Pancreas (tissue), 10 donors: ENCODE measurements around the gene PSIP1. TPM values are rescaled to one million over a fixed set of nuclear protein-coding genes. Genes with fewer than 3 reads are reported as not detected.

Experiments
- ATAC-seq, 4 donors: fragments of 200-7000 bp; cut with Tn5 transposase; one replicate each; pipeline versions ENCODE4 v1.8.0 to v1.9.1; 2020; ENCODE audit warnings: mild to moderate bottlenecking in 4 of 4, moderate library complexity in 4 of 4
- DNase-seq, 6 donors: peaks; one replicate each; pipeline ENCODE4 v3.0.0-alpha.2; 2020
- FAIRE-seq: peaks from 2 replicates; lab custom pipeline; 2012; peaks lifted over from hg19 to GRCh38; lab: Jason Lieb, UNC
- H3K27ac ChIP-seq, 4 donors: fragments of 200-600 bp; sonication (generic); 1 replicate in 3 of 4; 2 replicates in 1 of 4; pipeline versions ENCODE4 v1.5.0 to v1.8.0; 2020
- H3K27me3 ChIP-seq, 4 donors: fragments of 200-600 bp; one replicate each; pipeline ENCODE4 v1.8.0; 2021
- H3K36me3 ChIP-seq, 3 donors: fragments of 200-600 bp; sonication (generic) in 1 of 3; one replicate each; pipeline versions ENCODE4 v1.5.0 to v1.8.0; 2020 to 2021
- H3K4me1 ChIP-seq, 3 donors: fragments of 200-600 bp; one replicate each; pipeline ENCODE4 v1.8.0; 2021
- H3K4me3 ChIP-seq, 4 donors: fragments of 200-600 bp; sonication (generic) in 2 of 4; one replicate each; pipeline versions ENCODE4 v1.5.0 to v1.8.0; 2020 to 2021
- H3K9me3 ChIP-seq, 4 donors: fragments of 200-600 bp; one replicate each; pipeline ENCODE4 v1.8.0; 2021
- CTCF ChIP-seq, 4 donors: fragments of 200-600 bp; sonication (generic) in 3 of 4; IDR thresholded peaks; one replicate each; pipeline versions ENCODE4 v1.5.0 to v1.8.0; 2021; ENCODE audit warnings: antibody characterized with exemption in 4 of 4
- WGBS, 2 donors: extraction: QIAGEN DNeasy Blood & Tissue Kit; methylation state at CpG; one replicate each; pipeline ENCODE4 v1.1.7; 2013; 5-methylcytosine and 5-hydroxymethylcytosine counted together
- intact Hi-C, 3 donors: fragments of 100-400 bp; cut with DNase I; formaldehyde crosslinking; loops; one replicate each; pipeline versions ENCODE4 v1.11.1 to v1.14.2; 2022
- polyA plus RNA-seq, 2 donors: library from polyadenylated mRNA; stranded (reverse); fragments of 200-250 nt; gene quantifications; one replicate each; pipeline ENCODE4 v1.2.3, GENCODE V29; 2013
- total RNA-seq, 6 donors: library from RNA; stranded (reverse); fragmentation: NEBNext Ultra II Directional in 4 of 6; extraction: Animal tissue kit (Norgen Biotek cat#: 25700) in 4 of 6; gene quantifications; one replicate each; pipeline versions ENCODE4 v1.2.1 to v1.2.4, GENCODE V29; 2021 to 2023
- donor health status: healthy with polysubstance abuse.
- donor health status: DM: no; HTN: no; CAD: no; lungs with moderate emphysema.
- donor health status: DM: no; HTN: no; CAD: no.
- donor health status: control.
- donor health status: control.
- donor health status: Bipolar disorder and iron deficiency.
- donor health status: DM: yes; HTN: yes; CAD: no.
- donor health status: DM: no; HTN: no; CAD: no.
- donor health status: DM: no; HTN: no; CAD: no.
- donor health status: DM: yes; HTN: yes; CAD: no.

The PSIP1 gene
- total and polyA plus RNA-seq, 8 donors = 9.0 to 18.9 (median 11.2) TPM

- no peak for TF ChIP-seq CTCF (IDR thresholded peaks at IDR 0.05)
- H3K9me3 ChIP-seq = no peaks in the 10 kb centered on the region
- ATAC-seq (peak in 2 of 4 donors; percentile 2 to 3), DNase-seq (no peak), FAIRE-seq (no peak)
- H3K27me3 ChIP-seq = no peaks in the 10 kb centered on the region
- peak overlapping the region; percentile 86 to 97 (median 90) for H3K27ac ChIP-seq
- peaks cover 0 to 22% (median 16%) of the 10 kb centered on the region in 3 donors for H3K4me1 ChIP-seq
- H3K36me3 ChIP-seq = no peaks in the 10 kb centered on the region
- WGBS, 2 donors = 1 to 3% methylated on average over 18 of the region's 18 CpGs
- intact Hi-C loops = loop anchor here in 1 of 3 donors (10.0 kb wide), 1 partner anchor 139 kb away; no protein-coding TSS in a partner anchor
- H3K4me3 ChIP-seq = peak overlapping the region; percentile 68 to 96 (median 94)
These were observed 87.4 kb downstream of the PSIP1 start for GRCh38 chr9:15423231-15423985.

- Histone ChIP-seq H3K36me3 (no peaks in the 10 kb centered on the region), H3K27ac (peak within 1 kb of the TSS; percentile 86 to 97 (median 90)), H3K9me3 (no peaks in the 10 kb centered on the region), H3K4me3 (peak within 1 kb of the TSS; percentile 68 to 96 (median 94)), H3K4me1 (peaks cover 0 to 22% (median 16%) of the 10 kb centered on the region in 3 donors), H3K27me3 (no peaks in the 10 kb centered on the region)
- peak; percentile 60 for FAIRE-seq
- WGBS, 2 donors = 0 to 1% methylated on average over 70 of the region's 70 CpGs
- no peak for TF ChIP-seq CTCF (IDR thresholded peaks at IDR 0.05)
- peak; percentile 91 to 96 (median 93) for DNase-seq
- intact Hi-C loops = loop anchor here in 1 of 3 donors (10.0 kb wide), 1 partner anchor 138 kb away; no protein-coding TSS in a partner anchor
- peak; percentile 98 to 100 (median 98) for ATAC-seq
These were observed 88.2 kb downstream of the PSIP1 start, which contains the start of gene SNAPC3 for GRCh38 chr9:15422372-15423230. Gene SNAPC3, plus strand, starts transcription at chr9:15422876. Its CDS starts 4 bp downstream, at chr9:15422880.

DNA sequence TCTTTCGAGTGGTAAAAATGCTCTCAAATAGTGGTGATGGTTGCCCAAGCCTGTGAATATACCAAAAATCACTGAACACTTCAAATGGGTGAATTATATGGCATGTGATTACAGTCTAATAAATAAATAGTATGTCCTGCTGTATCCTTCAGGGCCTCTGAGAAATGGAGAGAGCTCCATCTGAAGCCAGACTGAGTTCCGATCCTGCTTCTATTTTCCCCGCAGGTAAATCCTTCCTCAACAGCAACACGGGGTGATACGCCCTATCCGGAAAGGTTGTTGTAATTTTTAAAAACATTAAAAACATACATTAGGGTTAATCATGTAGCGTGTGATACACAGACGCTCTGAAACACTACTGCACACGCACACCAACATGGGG, 88.8 kb downstream of the PSIP1 start:
- ATAC-seq (peak; percentile 0 to 1 (median 0)), DNase-seq (no peak), FAIRE-seq (no peak)
- Histone ChIP-seq H3K4me1 (peaks cover 0 to 22% (median 16%) of the 10 kb centered on the region in 3 donors), H3K4me3 (peak overlapping the region; percentile 68 to 96 (median 94)), H3K27me3 (no peaks in the 10 kb centered on the region), H3K9me3 (no peaks in the 10 kb centered on the region), H3K36me3 (no peaks in the 10 kb centered on the region), H3K27ac (peak overlapping the region; percentile 86 to 97 (median 90))
- WGBS, 2 donors = 27 to 29% methylated on average over 9 of the region's 9 CpGs
- no peak for TF ChIP-seq CTCF (IDR thresholded peaks at IDR 0.05)
- intact Hi-C loops = loop anchor here in 1 of 3 donors (10.0 kb wide), 1 partner anchor 137 kb away; no protein-coding TSS in a partner anchor

- WGBS, 2 donors = 61 to 68% methylated on average over 6 of the region's 6 CpGs
These were observed 89.2 kb downstream of the PSIP1 start for GRCh38 chr9:15421532-15421931.

More at GRCh38 chr9:15421532-15421931, 89.2 kb downstream of the PSIP1 start:
- Histone ChIP-seq H3K9me3 (no peaks in the 10 kb centered on the region), H3K27ac (peak overlapping the region in 2 of 4 donors; percentile 86 to 97), H3K4me3 (no peak overlapping the region), H3K4me1 (peaks cover 0 to 20% (median 16%) of the 10 kb centered on the region in 3 donors), H3K36me3 (no peaks in the 10 kb centered on the region), H3K27me3 (no peaks in the 10 kb centered on the region)
- intact Hi-C loops = loop anchor here in 1 of 3 donors (10.0 kb wide), 1 partner anchor 137 kb away; no protein-coding TSS in a partner anchor
- TF ChIP-seq CTCF (IDR thresholded peaks at IDR 0.05) = no peak
- DNase-seq (no peak), FAIRE-seq (no peak), ATAC-seq (no peak)
